Ammon's horn (tissue), 1 donor: ENCODE measurements around the gene RERE.
"Not testable (repeated sequence)": the region's sequence is repeated elsewhere in the genome, so short reads cannot be mapped to it uniquely, and the experiment has no call there.

Experiments used
- DNase-seq: peaks from one replicate; pipeline ENCODE4 v3.0.0-alpha.2; 2016; ENCODE audit warnings: low spot score

Gene RERE

GRCh38 chr1:8633741-8634501 lies 183.5 kb downstream of the RERE start:
- no peak for DNase-seq

- DNase-seq, result peak; percentile 34
Measured at GRCh38 chr1:8632102-8632501, 185.3 kb downstream of the RERE start.

GRCh38 chr1:8631163-8631562 lies 186.3 kb downstream of the RERE start:
- DNase-seq, result no peak

- DNase-seq, result peak; percentile 73
Measured at GRCh38 chr1:8629241-8630091, 188.0 kb downstream of the RERE start.

GRCh38 chr1:8628606-8629005 lies 188.8 kb downstream of the RERE start:
- no peak for DNase-seq

- no peak for DNase-seq
Measured at GRCh38 chr1:8627728-8628127, 189.7 kb downstream of the RERE start.

- DNase-seq, result no peak
Measured at GRCh38 chr1:8625981-8626898, 191.2 kb downstream of the RERE start.

GRCh38 chr1:8625491-8625890 lies 191.9 kb downstream of the RERE start:
- DNase-seq, result no peak

GRCh38 chr1:8623651-8624192 lies 193.7 kb downstream of the RERE start:
- DNase-seq, result not testable (repeated sequence)

- DNase-seq, result not testable (repeated sequence)
Measured at GRCh38 chr1:8621785-8622348, 195.6 kb downstream of the RERE start.

- not testable (repeated sequence) for DNase-seq
Measured at GRCh38 chr1:8621034-8621582, 196.3 kb downstream of the RERE start.

- DNase-seq, result not testable (repeated sequence)
Measured at GRCh38 chr1:8619917-8620502, 197.4 kb downstream of the RERE start.

GRCh38 chr1:8619419-8619818 lies 198.0 kb downstream of the RERE start:
- not testable (repeated sequence) for DNase-seq

- not testable (repeated sequence) for DNase-seq
Measured at GRCh38 chr1:8616791-8617190, 200.6 kb downstream of the RERE start.

GRCh38 chr1:8611634-8612515 lies 205.6 kb downstream of the RERE start:
- not testable (repeated sequence) for DNase-seq

GRCh38 chr1:8607906-8608305 lies 209.5 kb downstream of the RERE start:
- no peak for DNase-seq

- no peak for DNase-seq
Measured at GRCh38 chr1:8604041-8604945, 213.1 kb downstream of the RERE start.

- DNase-seq, result no peak
Measured at GRCh38 chr1:8603220-8603616, 214.2 kb downstream of the RERE start.
